HG02571 (cell line): ENCODE results near the gene WDPCP.
A peak's percentile ranks its signal among the peaks of the same experiment; 100 is the strongest.
"Not testable (repeated sequence)": the region's sequence is repeated elsewhere in the genome, so short reads cannot be mapped to it uniquely, and the experiment has no call there.

ENCODE experiments used
- ATAC-seq: cut with Tn5 transposase; IDR thresholded peaks from one replicate; pipeline ENCODE4 v1.9.1; 2021; ENCODE audit warnings: mild to moderate bottlenecking, moderate library complexity; ENCODE audit not compliant: unreplicated experiment

The WDPCP gene

GRCh38 chr2:63591566-63592175, 3.4 kb upstream of the WDPCP start:
- no peak for ATAC-seq

DNA sequence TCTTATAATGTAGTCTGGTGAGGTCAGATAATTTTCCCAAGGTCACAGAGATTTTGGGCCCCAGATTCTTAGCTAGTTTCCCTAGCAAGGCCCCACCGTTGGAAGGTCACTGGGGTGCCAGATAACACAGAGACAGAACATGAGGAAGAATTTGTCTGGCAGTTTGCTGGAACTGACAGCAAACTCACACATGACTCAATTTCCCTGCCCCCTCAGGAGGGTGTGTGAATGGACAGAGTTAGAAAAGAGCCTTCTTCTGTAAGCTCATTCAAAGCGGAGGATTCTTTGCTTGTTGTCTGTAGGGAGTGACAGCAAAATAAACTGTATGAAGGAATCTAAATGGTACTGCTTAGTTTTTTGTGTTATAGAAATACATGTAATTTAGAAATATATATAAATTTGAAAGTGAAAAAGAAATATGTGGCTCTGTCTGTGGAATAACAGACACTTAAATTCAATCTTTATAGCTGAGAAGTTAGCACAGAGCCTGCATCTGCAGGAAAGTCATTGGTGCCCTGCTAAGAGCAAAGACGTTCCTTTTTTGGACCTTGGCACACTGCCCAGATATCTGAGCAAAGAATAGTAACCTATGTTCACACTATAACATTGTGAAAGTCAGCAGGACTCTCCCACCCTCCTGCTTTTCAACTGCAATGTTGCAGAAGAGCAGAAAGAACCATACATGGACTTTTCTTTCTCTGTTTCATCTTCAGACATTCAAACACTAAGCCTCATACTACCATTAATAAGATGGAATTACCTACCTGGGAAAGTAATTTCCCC, 2.5 kb upstream of the WDPCP start:
- ATAC-seq = no peak

DNA sequence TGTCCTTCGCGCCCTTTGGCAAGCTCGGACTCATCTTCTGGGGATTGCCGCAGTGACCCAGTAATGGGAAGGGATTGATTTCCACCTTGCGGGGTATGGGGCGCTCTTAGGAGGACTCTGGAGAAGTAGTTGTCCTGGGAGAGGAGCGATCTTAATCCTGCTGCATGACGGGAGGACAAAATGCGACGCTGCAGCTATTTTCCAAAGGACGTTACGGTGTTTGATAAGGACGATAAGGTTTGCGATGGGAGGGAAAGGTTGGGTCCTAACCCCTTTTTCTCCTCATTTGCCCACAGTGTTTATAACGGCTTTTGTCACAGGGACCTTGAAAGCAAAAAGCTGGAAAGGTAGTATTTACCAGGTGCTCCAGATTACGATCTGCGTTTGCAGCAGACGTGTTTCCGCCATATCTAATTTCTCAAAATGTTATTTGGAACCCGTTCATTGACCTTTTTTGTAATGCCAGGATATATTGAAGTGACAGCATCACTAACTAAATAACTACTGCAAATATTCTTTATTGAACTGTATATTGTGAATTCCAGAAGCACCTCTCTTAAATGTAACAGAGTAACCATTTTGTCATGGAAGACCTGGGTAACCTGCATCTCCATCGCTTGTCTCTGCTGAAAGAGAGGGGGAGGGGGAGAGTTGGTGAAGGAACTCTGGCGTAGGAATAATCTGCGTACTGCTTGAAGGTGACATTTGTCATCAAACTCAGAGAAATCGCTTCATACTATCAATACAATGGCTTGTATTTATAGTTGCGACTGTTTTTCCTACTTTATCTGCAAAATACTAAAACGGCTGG, 1.1 kb upstream of the WDPCP start:
- peak; percentile 10 for ATAC-seq

DNA sequence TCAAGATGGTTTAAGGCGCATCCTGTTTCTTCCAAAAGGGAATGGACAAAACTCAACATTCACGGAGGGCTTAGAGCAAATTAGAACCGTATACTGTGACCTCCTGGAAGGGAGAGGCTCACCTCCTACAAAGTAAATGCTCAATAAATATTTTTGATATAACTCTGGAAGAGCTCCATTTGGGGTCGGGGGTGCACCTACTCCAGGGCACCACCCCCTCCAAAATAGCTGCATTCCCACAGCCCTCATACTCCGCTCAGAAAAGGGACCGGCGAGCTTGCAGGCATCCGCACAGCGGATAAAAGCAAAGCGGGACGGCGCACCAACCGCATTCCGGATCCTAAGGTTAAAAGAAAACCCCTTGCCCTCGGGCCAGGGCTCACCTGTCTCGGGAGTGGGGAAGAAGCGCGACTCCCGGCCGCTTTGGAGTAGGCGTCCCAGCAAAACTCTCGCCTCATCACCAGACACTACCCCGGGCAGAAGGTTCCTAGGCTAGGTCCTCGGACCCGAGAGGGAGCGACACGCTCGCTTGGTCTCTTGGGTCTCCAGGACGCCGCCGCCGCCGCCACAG, 378 bp downstream of the WDPCP start:
- peak; percentile 1 for ATAC-seq

DNA sequence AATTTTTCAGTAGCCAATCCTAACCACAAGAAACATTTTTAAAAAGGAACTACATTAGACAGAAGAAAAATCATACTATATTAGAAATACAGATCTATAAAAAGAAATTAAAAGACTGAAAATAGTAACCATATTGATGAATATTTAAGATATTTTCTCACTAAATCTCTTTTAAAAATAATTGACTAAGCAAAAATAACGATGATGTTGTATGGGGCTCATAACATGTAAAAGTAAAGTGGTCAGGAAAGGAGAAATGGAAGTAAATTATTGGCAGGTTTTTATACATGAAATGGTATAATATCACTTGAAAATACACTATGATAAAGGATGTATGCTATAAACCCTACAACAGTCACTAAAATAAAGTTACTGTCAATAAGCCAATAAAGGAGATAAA, 5.4 kb downstream of the WDPCP start:
- ATAC-seq = no peak

GRCh38 chr2:63581298-63581961, 6.8 kb downstream of the WDPCP start:
- no peak for ATAC-seq

- no peak for ATAC-seq
Measured at GRCh38 chr2:63580651-63581297, 7.5 kb downstream of the WDPCP start.

DNA sequence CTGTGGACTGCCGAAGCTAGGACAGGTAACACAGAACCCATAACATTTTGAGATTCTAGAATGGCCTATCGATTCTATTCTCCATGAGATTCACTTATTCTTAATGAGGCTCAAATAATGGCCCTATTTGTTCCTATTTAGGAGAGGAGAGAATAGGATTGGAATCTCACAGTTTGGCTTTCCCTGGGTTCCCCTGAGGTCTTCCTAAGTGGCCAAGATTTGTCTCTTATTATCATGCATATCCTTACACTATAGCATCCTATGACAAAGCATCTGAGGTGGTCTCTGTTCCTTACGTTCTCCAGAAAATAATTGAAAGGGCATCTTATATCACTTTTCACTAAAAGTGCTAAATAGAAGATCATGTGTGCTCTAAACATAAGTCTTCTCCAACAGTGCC, 9.5 kb downstream of the WDPCP start:
- no peak for ATAC-seq

GRCh38 chr2:63576546-63576945, 11.7 kb downstream of the WDPCP start:
- ATAC-seq = no peak

DNA sequence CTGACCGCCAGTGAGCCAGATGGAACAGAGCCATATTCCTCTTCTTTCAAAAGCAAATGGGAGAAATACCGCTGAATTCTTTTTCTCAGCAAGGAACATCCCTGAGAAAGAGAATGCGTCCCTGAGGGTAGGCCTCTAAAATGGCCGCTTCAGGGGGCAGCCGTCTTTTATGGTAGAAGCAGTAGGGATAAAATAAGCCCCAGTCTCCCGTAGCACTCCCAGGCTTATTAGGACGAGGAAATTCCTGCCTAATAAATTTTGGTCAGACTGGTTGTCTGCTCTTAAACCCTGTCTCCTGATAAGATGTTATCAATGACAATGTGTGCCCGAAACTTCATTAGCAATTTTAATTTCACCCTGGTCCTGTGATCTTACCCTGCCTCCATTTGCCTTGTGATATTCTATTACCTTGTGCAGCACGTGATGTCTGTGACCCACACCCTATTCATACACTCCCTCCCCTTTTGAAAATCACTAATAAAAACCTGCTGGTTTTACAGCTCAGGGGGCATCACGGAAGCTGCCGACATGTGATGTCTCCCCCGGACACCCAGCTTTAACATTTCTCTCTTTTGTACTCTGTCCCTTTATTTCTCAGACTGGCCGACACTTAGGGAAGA, 14.4 kb downstream of the WDPCP start:
- ATAC-seq = not testable (repeated sequence)

DNA sequence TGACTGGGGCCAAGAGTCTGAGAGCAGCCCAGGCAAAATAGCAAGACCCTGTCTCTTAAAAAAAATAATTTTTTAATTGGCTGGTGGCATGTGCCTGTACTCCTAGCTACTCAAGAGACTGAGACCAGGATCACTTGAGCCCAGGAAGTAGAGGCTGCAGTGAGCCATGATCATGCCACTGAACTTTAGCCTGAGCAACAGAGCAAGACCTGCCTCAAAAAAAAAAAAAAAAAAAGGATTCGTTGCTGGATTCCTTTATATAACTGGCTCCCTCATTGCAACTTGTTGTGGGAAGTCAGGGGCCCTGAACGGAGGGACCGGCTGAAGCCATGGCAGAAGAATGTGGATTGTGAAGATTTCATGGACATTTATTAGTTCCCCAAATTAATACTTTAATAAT, 15.3 kb downstream of the WDPCP start:
- not testable (repeated sequence) for ATAC-seq

DNA sequence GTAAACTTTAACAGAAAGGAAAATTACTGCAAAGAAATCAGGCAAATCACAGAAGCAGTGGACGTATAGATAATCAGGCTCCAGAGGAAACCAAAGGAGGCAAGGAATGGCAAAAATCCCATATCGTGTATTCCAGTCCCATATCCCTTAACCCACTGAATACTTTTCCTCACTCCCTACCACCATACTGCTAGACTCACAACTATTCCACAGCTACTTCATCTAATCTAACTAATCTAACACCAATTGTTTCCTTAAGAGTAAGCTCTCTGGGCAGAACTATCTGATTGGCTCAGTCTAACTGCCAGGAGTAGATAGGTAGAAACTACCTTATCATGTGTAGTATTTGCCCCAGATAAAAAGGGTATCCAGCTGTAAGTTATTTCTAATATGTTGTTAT, 16.3 kb downstream of the WDPCP start:
- ATAC-seq = no peak

GRCh38 chr2:63571291-63571690, 17.0 kb downstream of the WDPCP start:
- no peak for ATAC-seq

GRCh38 chr2:63569740-63570139, 18.5 kb downstream of the WDPCP start:
- ATAC-seq = no peak

DNA sequence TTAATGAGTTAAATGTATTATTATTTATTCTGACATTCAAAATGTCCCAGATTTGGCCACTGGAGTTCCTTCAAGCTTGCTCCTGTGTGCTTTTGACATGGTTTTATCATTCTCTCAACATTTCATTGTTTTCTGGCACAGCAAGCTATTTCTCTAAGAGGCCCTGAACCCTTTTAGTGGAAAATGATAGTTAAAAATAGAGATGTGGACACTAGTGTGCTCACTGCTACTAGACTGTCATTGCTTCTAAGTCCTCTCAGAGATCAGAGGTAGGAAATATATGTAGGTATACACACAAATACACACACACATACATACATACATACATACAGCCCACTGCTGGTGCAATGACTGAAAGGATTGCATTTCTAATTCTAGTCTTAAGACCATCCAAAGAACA, 25.5 kb downstream of the WDPCP start:
- ATAC-seq = no peak

DNA sequence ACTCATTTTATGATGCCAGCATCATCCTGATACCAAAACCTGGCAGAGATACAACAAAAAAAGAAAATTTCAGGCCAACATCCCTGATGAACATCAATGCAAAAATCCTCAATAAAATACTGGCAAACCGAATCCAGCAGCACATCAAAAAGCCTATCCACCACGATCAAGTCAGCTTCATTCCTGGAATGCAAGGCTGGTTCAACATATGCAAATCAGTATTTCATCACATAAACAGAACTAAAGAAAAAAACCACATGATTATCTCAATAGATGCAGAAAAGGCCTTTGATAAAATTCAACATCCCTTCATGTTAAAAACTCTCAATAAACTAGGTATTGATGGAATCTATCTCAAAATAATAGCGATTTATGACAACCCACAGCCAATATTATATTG, 29.4 kb downstream of the WDPCP start:
- not testable (repeated sequence) for ATAC-seq

- ATAC-seq = not testable (repeated sequence)
Measured at GRCh38 chr2:63557819-63558218, 30.5 kb downstream of the WDPCP start.

DNA sequence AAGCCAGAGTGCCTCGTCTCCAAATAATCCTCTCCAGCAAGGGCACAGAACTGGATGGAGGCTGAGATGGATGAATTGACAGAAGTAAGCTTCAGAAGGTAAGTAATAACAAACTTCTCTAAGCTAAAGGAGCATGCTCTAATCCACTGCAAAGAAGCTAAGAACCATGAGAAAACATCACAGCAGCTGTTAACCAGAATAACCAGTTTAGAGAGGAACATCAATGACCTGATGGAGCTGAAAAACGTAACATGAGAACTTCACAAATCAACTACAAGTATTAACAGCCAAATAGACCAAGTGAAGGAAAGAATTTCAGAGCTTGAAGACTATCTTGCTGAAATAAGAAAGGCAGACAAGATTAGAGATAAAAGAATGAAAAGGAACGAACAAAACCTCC, 32.3 kb downstream of the WDPCP start:
- ATAC-seq = no peak

DNA sequence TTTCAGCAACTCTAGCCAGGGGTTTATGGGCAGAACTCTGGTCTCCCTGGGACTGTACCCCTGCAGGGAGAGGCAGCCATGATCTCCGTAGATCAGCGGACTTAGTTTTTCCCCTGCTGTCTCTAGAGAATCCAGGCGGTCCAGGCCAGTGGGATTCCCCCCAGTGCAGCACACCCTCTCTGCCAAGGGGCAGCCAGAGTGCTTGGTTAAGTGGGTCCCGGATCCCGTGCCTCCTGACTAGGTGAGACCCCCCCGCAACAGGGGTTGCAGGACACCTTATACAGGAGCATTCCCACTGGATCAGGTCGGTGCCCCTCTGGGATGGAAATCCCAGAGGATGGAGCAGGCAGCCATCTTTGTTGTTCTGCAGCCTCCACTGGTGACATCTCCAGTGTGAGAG, 33.0 kb downstream of the WDPCP start:
- ATAC-seq = no peak

DNA sequence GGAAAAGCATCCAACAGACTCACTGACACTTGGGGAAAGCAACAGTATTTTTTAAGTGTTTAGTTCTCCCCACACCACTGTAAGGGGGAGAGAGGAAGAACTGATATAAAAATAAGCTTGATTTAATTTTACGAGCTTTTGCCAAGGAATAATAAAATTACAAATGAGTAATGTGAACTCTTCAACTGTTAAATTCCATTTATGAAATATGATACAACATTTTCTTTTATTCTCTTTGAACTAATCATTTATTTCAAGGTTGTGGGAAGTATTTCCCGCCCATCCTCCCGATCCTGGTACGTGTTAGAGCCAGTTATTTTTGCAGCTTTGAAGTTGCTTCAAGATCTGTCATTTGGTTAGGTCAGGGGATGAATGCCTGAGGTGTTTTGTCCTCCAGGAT, 35.2 kb downstream of the WDPCP start:
- ATAC-seq = no peak
